Activated B cell treated with CpG ODN at 0.5 μM for 24 hours (primary cell): ENCODE data around the gene COL12A1. TPM values are rescaled to one million over a fixed set of nuclear protein-coding genes. Genes with fewer than 3 reads are reported as not detected.

Source experiments
- ATAC-seq: fragments of 200-7000 bp; cut with Tn5 transposase; one replicate; pipeline ENCODE4 v1.10.0; 2021; ENCODE audit warnings: low read depth, mild to moderate bottlenecking, moderate library complexity
- CTCF ChIA-PET: fragments of 350-600 bp; sonication (Branson Sonifier 250); formaldehyde crosslinking; loops from one replicate; lab custom pipeline; 2021; ENCODE audit warnings: antibody characterized with exemption; lab: Charles Lee
- POLR2A ChIA-PET: fragments of 350-600 bp; sonication (Branson Sonifier 250); formaldehyde crosslinking; loops from one replicate; lab custom pipeline; 2021; ENCODE audit warnings: antibody characterized with exemption; lab: Charles Lee
- DNase-seq: peaks from one replicate; pipeline ENCODE4 v3.0.0; 2022
- H3K27ac Mint-ChIP-seq: one replicate; pipeline ENCODE4 v1.8.0; 2020; ENCODE audit warnings: mixed read lengths
- H3K27me3 Mint-ChIP-seq: one replicate; pipeline ENCODE4 v1.8.0; 2021; ENCODE audit warnings: mixed read lengths
- H3K36me3 Mint-ChIP-seq: one replicate; pipeline ENCODE4 v1.8.0; 2021; ENCODE audit warnings: low read depth, mixed read lengths
- H3K4me1 Mint-ChIP-seq: one replicate; pipeline ENCODE4 v1.8.0; 2021; ENCODE audit warnings: mixed read lengths
- H3K4me3 Mint-ChIP-seq: one replicate; pipeline ENCODE4 v1.8.0; 2020; ENCODE audit warnings: mild to moderate bottlenecking, mixed read lengths
- H3K9me3 Mint-ChIP-seq: one replicate; pipeline ENCODE4 v1.8.0; 2020; ENCODE audit warnings: mixed read lengths
- CTCF ChIP-seq: fragments of 200-600 bp; IDR thresholded peaks from one replicate; pipeline ENCODE4 v1.8.0; 2022; ENCODE audit warnings: antibody characterized with exemption, mild to moderate bottlenecking
- intact Hi-C: fragments of 100-400 bp; cut with micrococcal nuclease; formaldehyde crosslinking; loops from one replicate; pipeline ENCODE4 v1.15.1; 2024
- total RNA-seq: library from RNA; stranded (reverse); gene quantifications from 2 replicates; pipeline ENCODE4 v1.2.3, GENCODE V29; 2022

The COL12A1 gene
- total RNA-seq, 1 donor from 2014 or later: not detected

- CTCF ChIA-PET: no interaction called here
- DNase-seq (no peak), ATAC-seq (no peak)
- no peaks in the 10 kb centered on the region for H3K9me3 Mint-ChIP-seq
- H3K36me3 Mint-ChIP-seq: no peaks in the 10 kb centered on the region
- no peak overlapping the region for H3K4me3 Mint-ChIP-seq
- H3K27me3 Mint-ChIP-seq: no peaks in the 10 kb centered on the region
- POLR2A ChIA-PET: no interaction called here
- no peaks in the 10 kb centered on the region for H3K4me1 Mint-ChIP-seq
- TF ChIP-seq CTCF: no peak
- intact Hi-C loops: no loop called here
- H3K27ac Mint-ChIP-seq: no peak overlapping the region
These were observed 63.1 kb downstream of the COL12A1 start for GRCh38 chr6:75142721-75143120.

DNA sequence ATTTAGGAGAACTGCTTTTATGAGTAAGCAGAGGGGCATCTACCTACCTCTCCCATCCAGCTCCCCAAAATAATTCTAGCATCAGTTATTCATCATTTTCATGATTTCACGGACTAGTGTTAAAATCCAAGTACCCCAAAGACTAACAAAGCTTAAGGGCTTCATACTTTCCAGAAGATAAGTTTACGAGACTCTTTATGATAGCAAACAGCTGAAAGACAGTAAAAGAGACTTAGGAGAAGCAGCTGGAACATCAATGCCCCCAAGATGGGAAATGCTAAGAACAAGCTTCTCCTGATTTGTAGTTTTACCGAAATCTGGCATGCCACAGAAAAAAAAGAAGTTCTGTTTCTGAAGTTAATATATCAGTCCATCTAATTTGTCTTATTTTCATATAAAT lies 70.0 kb downstream of the COL12A1 start:
- no peak for DNase-seq
- ChIA-PET POLR2A (no interaction called here), CTCF (no interaction called here)
- no peaks in the 10 kb centered on the region for H3K4me1 Mint-ChIP-seq
- no peak for TF ChIP-seq CTCF
- no peak for ATAC-seq
- intact Hi-C loops: no loop called here
- H3K27me3 Mint-ChIP-seq: no peaks in the 10 kb centered on the region
- H3K4me3 Mint-ChIP-seq: no peak overlapping the region
- H3K27ac Mint-ChIP-seq: no peak overlapping the region
- H3K9me3 Mint-ChIP-seq: no peaks in the 10 kb centered on the region
- H3K36me3 Mint-ChIP-seq: no peaks in the 10 kb centered on the region

- no peak for DNase-seq
- intact Hi-C loops: no loop called here
- Mint-ChIP-seq H3K9me3 (no peaks in the 10 kb centered on the region), H3K4me3 (no peak overlapping the region), H3K27ac (no peak overlapping the region), H3K36me3 (no peaks in the 10 kb centered on the region), H3K27me3 (no peaks in the 10 kb centered on the region), H3K4me1 (no peaks in the 10 kb centered on the region)
- CTCF ChIA-PET: no interaction called here
- no peak for ATAC-seq
- no peak for TF ChIP-seq CTCF
- POLR2A ChIA-PET: no interaction called here
These were observed 70.4 kb downstream of the COL12A1 start for GRCh38 chr6:75135450-75135849.

DNA sequence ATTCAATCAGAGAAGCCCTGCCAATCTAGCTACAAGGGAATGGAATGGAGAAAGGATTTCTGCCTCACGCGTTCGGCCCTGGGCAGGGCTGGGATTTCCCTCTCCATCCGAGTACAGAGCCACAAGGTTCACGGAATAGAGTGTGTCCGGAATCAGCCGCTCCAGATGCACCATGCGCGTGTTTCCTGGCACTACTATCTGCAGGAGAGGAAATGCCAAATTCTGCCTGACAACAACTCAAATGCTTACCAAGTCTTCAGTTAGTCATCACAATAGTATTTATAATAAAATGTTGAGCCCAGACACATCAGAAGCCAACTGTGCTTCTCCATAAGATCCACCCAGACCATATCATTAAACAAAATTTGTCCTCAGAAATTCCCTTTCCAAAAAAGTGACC lies 75.1 kb downstream of the COL12A1 start:
- POLR2A ChIA-PET: no interaction called here
- H3K4me1 Mint-ChIP-seq: no peaks in the 10 kb centered on the region
- H3K9me3 Mint-ChIP-seq: no peaks in the 10 kb centered on the region
- H3K27ac Mint-ChIP-seq: no peak overlapping the region
- H3K36me3 Mint-ChIP-seq: no peaks in the 10 kb centered on the region
- no peak for TF ChIP-seq CTCF
- intact Hi-C loops: no loop called here
- ATAC-seq (no peak), DNase-seq (no peak)
- H3K27me3 Mint-ChIP-seq: no peaks in the 10 kb centered on the region
- no peak overlapping the region for H3K4me3 Mint-ChIP-seq
- CTCF ChIA-PET: no interaction called here

DNA sequence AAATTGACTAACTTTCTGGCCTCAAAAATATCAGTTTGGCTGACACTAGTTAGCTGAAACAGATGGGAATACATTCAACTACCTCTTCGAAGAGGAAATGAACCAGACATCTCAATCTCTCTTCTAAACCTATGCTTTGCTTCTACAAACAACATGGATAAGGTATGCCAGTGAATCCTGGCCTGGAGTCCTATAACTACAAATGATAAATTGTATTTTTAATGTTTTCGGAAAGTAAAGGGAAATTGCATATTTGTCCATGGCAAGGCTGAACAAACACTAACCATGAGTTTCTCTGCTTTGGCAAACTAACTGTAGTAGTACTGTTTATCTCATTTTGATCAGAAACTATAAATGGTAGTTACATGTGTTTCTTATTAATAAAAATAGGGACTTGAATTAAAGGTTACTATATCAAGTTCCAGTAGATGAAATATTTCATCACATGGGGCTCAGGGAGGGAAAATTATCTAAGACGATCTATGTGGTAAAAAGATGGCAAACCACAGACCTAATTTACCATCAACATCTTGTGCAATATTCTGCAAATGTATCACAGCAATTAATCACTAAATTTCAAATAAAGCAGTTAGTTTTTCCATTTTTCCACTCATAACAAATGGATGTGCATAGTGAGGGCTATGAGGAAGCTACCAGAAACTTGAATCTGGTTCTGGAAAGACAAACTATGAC lies 76.8 kb downstream of the COL12A1 start:
- Mint-ChIP-seq H3K27me3 (no peaks in the 10 kb centered on the region), H3K27ac (no peak overlapping the region), H3K36me3 (no peaks in the 10 kb centered on the region), H3K4me3 (no peak overlapping the region), H3K9me3 (no peaks in the 10 kb centered on the region), H3K4me1 (no peaks in the 10 kb centered on the region)
- ATAC-seq (no peak), DNase-seq (no peak)
- POLR2A ChIA-PET: no interaction called here
- intact Hi-C loops: no loop called here
- CTCF ChIA-PET: no interaction called here
- TF ChIP-seq CTCF: no peak
